Stimulated activated CD8-positive, alpha-beta memory T cell treated with anti-CD3 and anti-CD28 coated beads, Interleukin-15, amount 100 ng/mL, for 1 hour (primary cell): ENCODE measurements around the gene LNPK.
"Not testable (repeated sequence)": the region's sequence is repeated elsewhere in the genome, so short reads cannot be mapped to it uniquely, and the experiment has no call there.

ENCODE experiments used
- DNase-seq: peaks from one replicate; pipeline ENCODE4 v3.0.0-alpha.2; 2020; ENCODE audit warnings: low read depth

Gene LNPK

DNA sequence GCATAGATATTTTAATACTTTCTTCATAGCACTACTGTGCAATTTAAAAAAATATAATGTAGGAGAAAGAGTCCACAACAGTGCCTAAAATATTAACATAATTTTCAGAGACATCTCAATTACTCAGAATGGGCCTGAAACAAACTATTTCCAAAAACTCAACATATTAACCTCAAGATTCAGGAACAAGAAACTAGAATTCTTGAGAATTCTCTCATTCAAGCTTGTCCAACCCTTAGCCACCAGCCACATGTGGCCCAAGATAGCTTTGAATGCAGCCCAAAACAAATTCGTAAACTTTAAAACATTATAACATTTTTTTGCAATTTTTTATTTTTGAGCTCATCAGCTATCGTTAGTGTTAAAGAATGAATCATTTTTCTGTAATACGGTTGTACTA lies 35.2 kb downstream of the LNPK start:
- DNase-seq = no peak

DNA sequence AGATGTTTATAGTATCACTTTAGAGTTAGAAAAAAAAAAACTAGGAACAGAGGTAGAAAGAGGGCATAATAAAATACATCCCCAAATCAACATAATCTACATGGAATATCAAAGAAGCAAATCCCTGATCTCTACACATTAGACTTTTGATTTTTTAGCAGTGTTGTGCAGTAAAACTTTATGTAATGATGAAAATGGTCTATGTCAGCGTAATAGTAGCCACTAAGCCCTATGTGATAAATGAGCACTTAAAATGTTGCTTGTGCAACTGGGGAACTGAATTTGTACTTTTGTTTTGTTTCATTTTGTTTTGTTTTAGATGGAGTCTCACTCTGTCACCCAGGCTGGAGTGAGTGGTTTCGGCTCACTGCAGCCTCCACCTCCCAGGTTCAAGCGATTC lies 36.3 kb downstream of the LNPK start:
- no peak for DNase-seq

DNA sequence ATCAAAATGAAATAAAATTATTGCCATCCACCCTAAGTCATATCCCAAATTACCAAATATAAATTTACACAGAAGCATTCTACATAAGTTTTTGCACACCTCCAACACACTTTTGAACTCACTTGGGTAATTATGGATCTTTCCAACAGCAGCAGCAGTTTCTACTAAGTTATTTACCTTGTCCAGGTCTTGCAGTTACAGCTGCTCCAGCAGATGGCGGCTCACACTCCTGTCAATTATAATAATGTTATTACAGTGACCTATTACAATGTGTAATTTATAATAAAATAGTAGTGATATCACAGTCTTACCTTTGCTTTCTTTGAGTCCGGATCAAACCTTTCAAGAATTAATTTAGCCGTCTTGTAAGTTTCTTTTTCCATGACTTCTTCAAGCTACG lies 37.9 kb downstream of the LNPK start:
- DNase-seq = no peak

DNA sequence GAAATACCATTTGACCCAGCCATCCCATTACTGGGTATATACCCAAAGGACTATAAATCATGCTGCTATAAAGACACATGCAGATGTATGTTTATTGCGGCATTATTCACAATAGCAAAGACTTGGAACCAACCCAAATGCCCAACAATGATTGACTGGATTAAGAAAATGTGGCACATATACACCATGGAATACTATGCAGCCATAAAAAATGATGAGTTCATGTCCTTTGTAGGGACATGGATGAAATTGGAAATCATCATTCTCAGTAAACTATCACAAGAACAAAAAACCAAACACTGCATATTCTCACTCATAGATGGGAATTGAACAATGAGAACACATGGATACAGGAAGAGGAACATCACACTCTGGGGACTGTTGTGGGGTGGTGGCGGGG lies 38.9 kb downstream of the LNPK start:
- DNase-seq = not testable (repeated sequence)

DNA sequence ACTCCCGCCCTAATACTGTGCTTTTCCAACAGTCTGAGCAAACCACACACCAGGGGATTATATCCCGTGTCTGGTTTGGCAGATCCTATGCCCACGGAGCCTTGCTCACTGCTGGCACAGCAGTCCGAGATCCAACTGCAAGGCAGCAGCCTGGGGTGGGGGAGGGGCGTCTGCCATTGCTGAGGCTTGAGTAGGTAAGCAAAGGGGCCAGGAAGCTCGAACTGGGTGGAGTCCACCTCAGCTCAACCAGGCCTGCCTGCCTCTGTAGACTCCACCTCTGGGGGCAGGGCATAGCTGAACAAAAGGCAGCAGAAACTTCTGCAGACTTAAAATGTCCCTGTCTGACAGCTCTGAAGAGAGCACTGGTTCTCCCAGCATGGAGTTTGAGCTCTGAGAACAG lies 44.2 kb downstream of the LNPK start:
- no peak for DNase-seq

DNA sequence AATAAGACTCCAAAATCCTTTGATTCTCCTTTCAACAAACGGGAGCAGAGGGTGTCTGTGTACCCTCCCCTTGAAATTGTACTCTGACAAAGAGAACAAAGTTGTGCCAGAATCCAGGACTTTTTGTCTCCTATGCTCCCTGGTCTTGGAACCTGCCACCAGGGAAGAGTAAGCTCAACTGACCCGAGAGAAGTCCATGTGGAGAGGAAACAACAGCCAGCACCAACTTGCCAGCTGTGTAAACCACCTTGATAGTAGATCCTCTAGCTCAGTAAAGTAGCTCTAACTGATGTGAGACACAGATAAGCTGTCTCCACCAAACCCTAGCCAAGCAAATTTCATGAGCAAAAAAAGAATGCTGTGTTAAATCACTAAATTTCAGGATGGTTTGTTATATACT lies 46.9 kb downstream of the LNPK start:
- no peak for DNase-seq

DNA sequence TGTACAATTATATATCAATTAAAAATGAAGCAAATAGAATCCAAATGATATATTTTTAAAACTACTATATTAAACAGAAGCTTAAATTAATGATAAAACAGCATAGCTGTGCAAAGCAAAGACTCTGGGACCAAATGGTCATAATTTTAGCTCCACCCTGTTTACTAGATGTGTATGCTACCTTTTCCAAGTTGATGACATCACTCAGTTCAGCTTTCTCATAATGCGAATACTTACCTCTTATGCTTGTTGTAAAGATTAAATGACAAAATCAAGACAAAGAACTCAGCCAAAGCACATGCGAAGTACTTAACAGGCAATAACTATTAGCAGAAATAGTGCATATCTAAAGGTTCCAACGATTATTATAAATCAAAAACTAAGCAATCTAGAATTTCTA lies 51.6 kb downstream of the LNPK start:
- no peak for DNase-seq

DNA sequence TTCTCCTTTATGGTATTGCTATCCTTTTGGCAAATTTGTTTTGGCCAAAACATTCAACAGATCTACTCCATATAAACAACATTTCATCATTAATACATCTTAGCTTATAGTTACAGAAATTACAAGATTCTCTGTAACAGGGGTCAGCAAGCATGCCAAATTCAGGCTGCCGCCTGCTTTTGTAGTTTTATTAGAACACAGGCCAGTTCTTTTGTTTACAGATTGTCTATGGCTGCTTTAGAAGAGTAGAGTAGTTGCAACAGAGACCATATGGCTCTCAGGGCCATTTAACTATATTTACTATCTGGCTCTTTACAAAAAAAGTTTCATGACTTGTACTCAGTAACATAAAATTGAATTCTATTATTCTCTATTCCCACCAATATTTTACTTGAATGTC lies 53.9 kb downstream of the LNPK start:
- DNase-seq = no peak

DNA sequence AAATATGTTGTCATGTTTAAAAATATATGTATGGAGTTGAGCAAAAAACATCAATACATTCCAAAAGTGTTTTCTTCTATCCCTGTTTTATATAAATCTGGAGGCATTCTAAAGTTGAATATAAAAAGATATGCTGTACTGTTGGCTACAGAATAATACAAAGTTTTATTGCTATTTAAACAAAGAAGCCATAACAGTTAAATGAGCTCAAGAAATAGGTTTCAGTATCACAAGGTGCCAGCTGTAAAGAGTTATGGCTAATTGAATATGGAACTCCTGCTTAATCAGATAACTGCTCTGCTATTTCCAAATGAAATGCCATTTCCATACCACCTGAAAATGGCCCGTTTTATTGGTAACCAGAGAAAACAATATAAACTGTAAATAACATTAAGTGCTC lies 55.0 kb downstream of the LNPK start:
- no peak for DNase-seq

DNA sequence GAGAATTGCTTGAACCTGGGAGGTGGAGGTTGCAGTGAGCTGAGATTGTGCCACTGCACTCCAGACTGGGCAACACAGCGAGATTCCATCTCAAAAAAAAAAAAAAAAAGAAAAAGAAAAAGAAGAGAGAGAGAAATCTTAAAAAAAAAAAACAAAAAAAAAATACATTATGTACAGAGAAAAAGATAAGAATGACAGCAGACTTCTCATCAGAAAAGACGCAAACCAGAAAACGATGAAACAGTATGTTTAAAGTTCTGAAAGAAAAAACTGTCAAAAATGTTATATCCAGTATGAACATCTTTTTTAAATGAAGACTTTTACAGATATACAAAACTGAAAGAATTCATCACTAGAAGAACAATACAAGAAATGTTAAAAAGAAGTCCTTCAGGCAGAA lies 60.4 kb downstream of the LNPK start:
- DNase-seq = no peak

DNA sequence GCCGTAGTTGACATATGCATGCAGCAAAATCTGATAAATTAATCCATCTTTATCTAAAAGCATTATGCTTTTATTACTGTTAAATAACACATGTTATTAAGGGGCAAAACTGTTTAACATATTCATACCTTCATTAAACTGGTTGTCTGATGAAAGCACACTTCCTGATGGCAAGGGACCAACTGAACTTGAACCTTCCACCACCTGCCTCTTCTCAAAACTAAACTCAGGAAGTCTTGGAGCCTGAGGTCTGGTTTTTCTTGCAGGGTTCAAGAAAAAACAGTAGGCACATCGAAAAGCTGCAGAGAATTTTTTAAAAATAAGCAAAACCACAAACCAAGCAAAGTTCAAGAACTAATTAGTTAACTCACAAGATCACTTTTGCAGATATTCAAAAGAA lies 64.9 kb downstream of the LNPK start:
- no peak for DNase-seq

DNA sequence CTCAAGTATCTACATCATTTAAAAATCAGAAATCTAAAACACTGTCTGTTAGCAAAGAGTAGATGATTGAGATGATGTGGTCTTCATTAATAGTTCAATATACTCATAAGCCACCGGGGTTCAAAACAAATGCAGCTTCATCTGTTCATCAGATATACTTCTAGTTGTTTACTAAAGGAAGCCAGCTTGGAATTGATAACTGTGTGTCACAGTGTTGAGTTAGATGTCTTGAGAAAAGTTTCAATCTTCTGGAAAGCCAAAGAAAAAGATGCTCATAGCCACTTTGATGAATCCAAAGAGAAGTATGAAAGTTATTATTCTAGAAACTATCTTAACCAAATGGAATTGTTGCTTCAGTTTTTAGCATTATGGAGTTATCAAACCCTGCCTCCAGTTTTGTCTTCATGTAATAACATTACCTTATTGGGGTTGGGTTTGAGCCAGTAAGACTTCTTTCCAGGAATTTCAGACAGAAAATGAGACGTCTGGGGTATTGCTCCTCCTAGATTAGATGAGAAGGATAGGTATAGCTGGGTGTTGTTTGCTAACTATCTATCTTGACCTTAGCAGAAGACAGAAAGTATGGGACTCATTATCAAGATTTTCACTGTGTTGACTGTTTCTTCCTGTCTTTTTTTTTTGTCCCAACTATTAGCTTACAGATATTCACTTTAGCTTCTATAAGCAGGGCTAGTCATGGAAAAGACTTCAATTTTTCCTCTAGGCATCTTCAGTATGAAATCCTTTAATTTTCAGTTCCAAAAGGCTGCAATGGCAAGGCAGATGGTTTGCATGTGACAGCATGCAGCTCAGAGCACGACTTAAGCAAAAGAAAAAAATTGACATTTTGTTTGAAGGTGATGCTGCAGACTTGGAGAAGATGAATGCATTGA lies 66.5 kb downstream of the LNPK start:
- DNase-seq = no peak

DNA sequence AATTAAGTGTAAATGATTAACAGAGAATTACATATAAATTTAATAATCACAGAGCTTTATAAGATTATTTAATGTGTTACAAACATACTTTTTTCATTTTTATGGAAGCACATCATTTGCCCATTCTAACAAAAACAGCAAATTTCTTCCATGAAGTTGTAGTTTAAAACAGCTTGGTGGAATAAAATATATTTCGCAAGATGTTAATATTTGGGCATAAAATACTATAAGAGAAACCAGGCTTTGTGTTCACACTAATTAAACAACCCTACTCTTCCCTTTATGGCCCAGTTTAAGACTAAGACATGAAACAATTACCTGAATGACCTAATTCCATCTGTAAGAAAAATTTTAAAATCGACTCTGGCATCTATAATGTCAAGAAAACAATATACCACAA lies 69.4 kb downstream of the LNPK start:
- no peak for DNase-seq

DNA sequence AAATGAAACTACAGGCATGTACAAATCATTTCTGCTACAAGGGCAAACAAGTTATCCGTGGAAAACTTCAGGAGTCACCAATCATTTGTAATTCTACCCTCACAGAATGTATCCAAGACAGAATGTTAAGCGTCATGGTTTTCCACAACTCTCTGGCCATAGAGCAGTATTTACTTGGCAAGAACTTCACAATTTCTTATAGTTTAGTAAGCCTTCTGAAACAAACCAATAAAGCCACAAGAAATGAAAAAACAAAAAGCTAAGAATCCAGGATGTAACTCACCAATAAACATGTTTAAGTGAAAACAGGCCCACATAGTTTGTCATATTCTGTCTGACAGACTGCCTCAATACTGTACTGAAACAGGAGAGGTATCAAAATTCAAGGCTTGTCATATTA lies 70.3 kb downstream of the LNPK start:
- no peak for DNase-seq

DNA sequence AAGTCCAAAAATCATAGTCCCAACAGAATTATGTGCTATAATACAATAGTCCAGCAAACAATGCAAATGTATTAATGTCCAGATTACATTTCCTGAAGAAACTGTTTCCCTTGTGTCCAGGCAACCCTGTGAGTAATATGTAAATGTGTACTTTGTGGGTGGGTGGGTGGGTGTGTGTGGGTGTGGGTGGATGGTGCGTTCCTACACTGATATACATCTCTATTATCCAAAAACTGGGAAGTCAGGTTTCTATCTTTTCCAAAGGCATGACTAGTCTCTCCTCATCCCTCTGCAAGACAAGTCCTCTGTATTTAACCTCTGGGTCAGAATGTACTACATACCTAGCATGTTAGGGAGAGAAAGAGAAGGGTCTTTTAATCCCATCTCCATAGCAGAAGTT lies 71.6 kb downstream of the LNPK start:
- no peak for DNase-seq

DNA sequence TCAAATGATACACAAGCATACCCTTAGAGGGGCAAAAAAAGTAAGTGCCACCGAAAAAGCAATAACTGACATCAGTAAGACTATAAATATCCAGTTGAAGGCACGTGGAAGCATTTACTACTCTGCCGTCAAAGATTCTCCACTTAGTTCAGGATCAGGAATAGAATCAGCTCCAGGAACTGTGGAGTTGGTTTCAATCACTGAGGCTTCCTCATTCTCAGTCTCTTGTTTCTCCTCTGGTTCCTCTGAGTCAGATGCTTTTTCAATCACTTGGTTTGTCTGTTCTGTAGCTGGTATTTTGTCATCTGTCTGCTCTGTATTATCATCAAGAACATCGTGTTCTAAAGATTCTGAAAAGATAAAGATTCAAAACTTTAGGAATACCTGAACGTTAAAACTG lies 72.2 kb downstream of the LNPK start:
- no peak for DNase-seq

DNA sequence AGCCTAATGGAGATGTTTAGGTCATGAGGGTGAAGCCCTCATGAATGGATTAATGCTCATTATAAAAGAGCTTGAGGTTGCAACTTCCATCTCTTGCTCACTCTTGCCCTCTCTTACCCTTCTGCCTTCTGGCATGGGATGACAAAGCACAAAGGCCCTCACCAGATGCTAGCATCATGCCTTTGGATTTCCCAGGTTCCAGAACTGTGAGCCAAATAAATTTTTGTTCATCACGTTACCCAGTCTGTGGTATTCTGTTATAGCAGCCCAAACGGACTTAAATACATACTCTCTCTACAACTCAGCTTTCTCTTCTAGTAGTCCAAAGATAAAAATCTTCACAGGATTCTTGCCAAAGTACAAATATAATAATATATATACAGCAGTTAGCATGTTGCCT lies 75.8 kb downstream of the LNPK start:
- no peak for DNase-seq

DNA sequence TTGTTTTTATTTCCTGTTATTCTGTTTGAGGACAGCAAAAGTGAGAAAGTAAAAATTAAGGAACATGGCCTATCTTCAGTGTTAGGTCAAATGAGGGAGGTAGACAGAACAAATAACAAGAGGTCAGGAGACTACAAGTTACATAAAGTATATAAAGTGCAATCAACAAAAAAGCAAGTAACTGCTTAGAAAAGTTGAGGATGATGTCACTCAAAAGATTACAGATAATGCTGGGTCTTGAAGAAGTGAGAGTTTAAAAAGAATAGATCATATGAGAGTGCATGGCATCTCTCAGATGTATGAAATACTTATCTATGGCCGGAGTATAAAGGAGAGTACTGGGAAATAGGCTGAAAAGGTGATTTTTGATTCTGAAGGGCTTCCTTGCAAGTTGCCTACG lies 79.9 kb downstream of the LNPK start:
- DNase-seq = no peak

DNA sequence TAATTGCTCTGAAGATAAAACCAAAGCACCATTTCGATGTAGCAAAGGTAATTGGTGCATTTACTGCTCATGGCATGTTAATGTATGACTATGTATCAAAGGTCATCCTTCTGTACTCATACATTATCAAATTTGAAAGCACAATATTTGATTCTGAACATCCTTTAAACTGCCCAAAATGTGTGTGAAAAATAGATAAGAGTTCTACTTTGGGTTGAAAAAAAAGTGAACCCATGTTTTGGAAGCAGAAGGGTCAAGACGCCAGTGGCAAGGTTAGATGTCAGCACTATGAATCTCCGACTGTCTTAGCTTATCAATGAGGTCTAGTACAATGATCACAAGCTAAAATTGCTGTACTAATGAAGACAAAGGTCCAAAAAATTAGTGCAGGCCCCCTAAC lies 83.1 kb downstream of the LNPK start:
- no peak for DNase-seq

DNA sequence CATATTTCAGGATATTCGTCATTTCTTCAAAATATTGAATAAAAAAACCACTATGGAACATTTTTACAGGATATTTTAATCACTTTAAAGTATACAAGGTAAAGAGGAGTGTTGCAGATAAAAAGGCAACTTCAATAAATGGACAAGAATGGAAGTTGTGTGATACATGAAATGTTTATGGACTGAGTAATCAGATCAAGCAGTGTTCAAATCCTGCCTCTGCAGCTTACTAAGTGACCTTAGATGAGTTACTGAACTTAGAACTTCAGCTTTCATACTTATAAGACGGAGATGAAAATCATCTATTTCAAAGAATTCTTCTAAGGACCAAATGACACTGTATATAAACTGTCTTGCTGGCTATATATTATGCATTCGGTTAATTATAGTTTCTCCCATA lies 87.2 kb downstream of the LNPK start:
- DNase-seq = no peak

DNA sequence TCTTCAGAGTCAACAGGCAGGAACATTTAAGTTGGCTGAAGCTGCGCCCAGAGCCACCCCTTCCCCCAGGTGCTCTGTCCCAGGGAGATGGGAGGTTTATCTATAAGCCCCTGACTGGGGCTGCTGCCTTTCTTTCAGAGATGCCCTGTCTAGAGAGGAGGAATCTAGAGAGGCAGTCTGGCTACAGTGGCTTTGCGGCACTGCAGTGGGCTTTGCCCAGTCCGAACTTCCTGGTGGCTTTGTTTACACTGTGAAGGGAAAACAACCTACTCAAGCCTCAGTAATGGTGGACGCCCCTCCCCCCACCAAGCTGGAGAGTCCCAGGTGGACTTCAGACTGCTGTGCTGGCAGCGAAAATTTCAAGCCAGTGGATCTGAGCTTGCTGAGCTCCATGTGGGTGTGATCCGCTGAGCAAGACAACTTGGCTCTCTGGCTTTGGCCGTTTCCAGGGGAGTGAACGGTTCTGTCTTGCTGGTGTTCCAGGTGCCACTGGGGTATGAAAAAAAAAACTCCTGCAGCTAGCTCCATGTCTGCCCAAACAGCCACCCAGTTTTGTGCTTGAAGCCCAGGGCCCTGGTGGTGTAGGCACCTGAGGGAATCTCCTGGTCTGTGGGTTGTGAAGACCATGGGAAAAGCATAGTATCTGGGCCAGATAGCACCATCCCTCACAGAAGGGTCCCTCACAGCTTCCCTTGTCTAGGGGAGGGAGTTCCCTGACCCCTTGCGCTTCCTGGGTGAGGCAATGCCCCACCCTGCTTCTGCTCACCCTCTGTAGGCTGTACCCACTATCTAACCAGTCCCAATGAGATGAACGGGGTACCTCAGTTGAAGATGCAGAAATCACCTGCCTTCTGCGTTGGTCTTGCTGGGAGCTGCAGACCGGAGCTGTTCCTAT lies 88.0 kb downstream of the LNPK start:
- not testable (repeated sequence) for DNase-seq

DNA sequence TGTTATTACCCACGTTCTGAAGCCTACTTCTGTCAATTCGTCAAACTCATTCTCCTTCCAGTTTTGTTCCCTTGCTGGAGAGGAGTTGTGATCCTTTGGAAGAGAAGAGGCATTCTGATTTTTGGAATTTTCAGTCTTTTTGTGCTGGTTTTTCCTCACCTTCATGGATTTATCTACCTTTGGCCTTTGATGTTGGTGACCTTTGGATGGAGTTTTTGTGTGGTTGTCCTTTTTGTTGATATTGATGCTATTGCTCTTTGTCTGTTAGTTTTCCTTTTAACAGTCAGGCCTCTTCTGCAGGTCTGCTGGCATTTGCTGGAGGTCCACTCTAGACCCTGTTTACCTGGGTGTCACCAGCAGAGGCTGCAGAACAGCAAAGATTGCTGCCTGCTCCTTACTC lies 88.8 kb downstream of the LNPK start:
- not testable (repeated sequence) for DNase-seq

DNA sequence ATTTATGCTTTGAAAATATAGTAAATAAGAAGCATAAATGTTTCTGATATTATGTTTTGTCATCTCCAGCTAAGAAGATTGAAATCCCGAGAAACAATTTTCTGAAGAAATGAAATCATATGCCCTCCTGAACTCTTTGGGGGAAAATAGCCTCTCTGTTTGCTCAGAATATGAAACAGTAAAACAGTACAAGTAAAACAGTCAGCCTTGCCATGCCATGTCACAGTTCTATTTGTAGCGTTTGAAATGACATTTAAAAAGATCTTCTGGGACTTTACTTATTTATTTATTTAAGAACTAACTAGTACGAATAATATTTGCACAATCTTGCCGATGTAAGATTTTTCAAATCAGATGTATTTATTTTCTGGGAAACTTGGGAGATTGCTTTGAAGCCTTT lies 98.0 kb downstream of the LNPK start:
- DNase-seq = no peak
